H9 (cell line): ENCODE data around the gene DENND1C. TPM values are rescaled to one million over a fixed set of nuclear protein-coding genes. Genes with fewer than 3 reads are reported as not detected.

Experiments used
- DNase-seq: peaks from one replicate; pipeline ENCODE4 v3.0.0-alpha.2; 2017
- H2AFZ ChIP-seq: one replicate; pipeline ENCODE4 v1.6.1; 2013; ENCODE audit warnings: mild to moderate bottlenecking, low read length, control low read depth, moderate library complexity
- H2AK5ac ChIP-seq: 2 replicates; pipeline ENCODE4 v1.6.1; 2013; ENCODE audit warnings: low read length, control low read depth, mixed read lengths; ENCODE audit not compliant: insufficient read length
- H2BK120ac ChIP-seq: one replicate; pipeline ENCODE4 v1.6.1; 2013; ENCODE audit warnings: low read depth, mild to moderate bottlenecking, low read length, control low read depth, inconsistent platforms; ENCODE audit not compliant: poor library complexity, severe bottlenecking
- H2BK12ac ChIP-seq: 2 replicates; pipeline ENCODE4 v1.6.1; 2013; ENCODE audit warnings: low read length, control low read depth, mixed read lengths, low read depth; ENCODE audit not compliant: insufficient read length
- H2BK15ac ChIP-seq: 2 replicates; pipeline ENCODE4 v1.6.1; 2013; ENCODE audit warnings: low read depth, low read length, control low read depth
- H2BK20ac ChIP-seq: one replicate; pipeline ENCODE4 v1.6.1; 2013; ENCODE audit warnings: low read depth, mild to moderate bottlenecking, low read length, control low read depth, inconsistent platforms; ENCODE audit not compliant: poor library complexity, severe bottlenecking
- H2BK5ac ChIP-seq: 2 replicates; pipeline ENCODE4 v1.6.1; 2013; ENCODE audit warnings: low read length, control low read depth, mixed read lengths; ENCODE audit not compliant: insufficient read length
- H3K14ac ChIP-seq: 2 replicates; pipeline ENCODE4 v1.6.1; 2013; ENCODE audit warnings: low read length, control low read depth; ENCODE audit not compliant: insufficient read depth
- H3K18ac ChIP-seq: 2 replicates; pipeline ENCODE4 v1.6.1; 2013; ENCODE audit warnings: low read depth, mild to moderate bottlenecking, mixed read lengths, low read length, control low read depth; ENCODE audit not compliant: insufficient read length
- H3K23ac ChIP-seq: 2 replicates; pipeline ENCODE4 v1.6.1; 2013; ENCODE audit warnings: low read length, control low read depth, mixed read lengths, low read depth; ENCODE audit not compliant: insufficient read length
- H3K23me2 ChIP-seq: 2 replicates; pipeline ENCODE4 v1.6.1; 2013; ENCODE audit warnings: low read depth, mild to moderate bottlenecking, mixed read lengths, low read length, control low read depth; ENCODE audit not compliant: insufficient read length, poor library complexity, severe bottlenecking
- H3K27ac ChIP-seq: 2 replicates; pipeline ENCODE4 v1.5.1; 2013; ENCODE audit warnings: low read length, control low read depth, mixed read lengths, low read depth; ENCODE audit not compliant: insufficient read length
- H3K27me3 ChIP-seq: 2 replicates; pipeline ENCODE4 v1.6.1; 2013; ENCODE audit warnings: low read length, control low read depth, inconsistent platforms; ENCODE audit not compliant: insufficient read depth
- H3K4ac ChIP-seq: 2 replicates; pipeline ENCODE4 v1.6.1; 2013; ENCODE audit warnings: low read depth, mild to moderate bottlenecking, control low read depth, inconsistent platforms, low read length, moderate library complexity
- H3K4me1 ChIP-seq: 2 replicates; pipeline ENCODE4 v1.6.1; 2013; ENCODE audit warnings: low read length, control low read depth, inconsistent platforms; ENCODE audit not compliant: insufficient read depth
- H3K4me2 ChIP-seq: 2 replicates; pipeline ENCODE4 v1.6.1; 2013; ENCODE audit warnings: low read length, control low read depth, mixed read lengths; ENCODE audit not compliant: insufficient read length, insufficient read depth
- H3K56ac ChIP-seq: 2 replicates; pipeline ENCODE4 v1.6.1; 2013; ENCODE audit warnings: low read depth, mild to moderate bottlenecking, mixed read lengths, low read length, control low read depth; ENCODE audit not compliant: insufficient read length
- H3K79me1 ChIP-seq: 2 replicates; pipeline ENCODE4 v1.6.1; 2013; ENCODE audit warnings: low read depth, mild to moderate bottlenecking, moderate library complexity, low read length, control low read depth, inconsistent platforms; ENCODE audit not compliant: insufficient read depth, poor library complexity, severe bottlenecking
- H3K79me2 ChIP-seq: 2 replicates; pipeline ENCODE4 v1.6.1; 2013; ENCODE audit warnings: low read length, control low read depth, inconsistent platforms; ENCODE audit not compliant: insufficient read depth
- H3K9ac ChIP-seq: 2 replicates; pipeline ENCODE4 v1.6.1; 2013; ENCODE audit warnings: low read length, control low read depth, mixed read lengths; ENCODE audit not compliant: insufficient read length; ENCODE audit errors: extremely low read depth
- H3K9me3 ChIP-seq: one replicate; pipeline ENCODE4 v1.6.1; 2013; ENCODE audit warnings: low read depth, low read length, inconsistent platforms; ENCODE audit not compliant: control insufficient read depth
- H3T11ph ChIP-seq: one replicate; pipeline ENCODE4 v1.6.1; 2013; ENCODE audit warnings: mild to moderate bottlenecking, low read length, control low read depth, inconsistent platforms
- H4K20me1 ChIP-seq: one replicate; pipeline ENCODE4 v1.6.1; 2013; ENCODE audit not compliant: control insufficient read depth, insufficient read length, insufficient read depth
- H4K5ac ChIP-seq: 2 replicates; pipeline ENCODE4 v1.6.1; 2013; ENCODE audit warnings: low read depth, mild to moderate bottlenecking, mixed read lengths, low read length, control low read depth; ENCODE audit not compliant: insufficient read length
- H4K8ac ChIP-seq: replicated peaks from 2 replicates; pipeline ENCODE4 v1.6.1; 2013; ENCODE audit warnings: low read length, control low read depth, mixed read lengths, low read depth; ENCODE audit not compliant: insufficient read length
- H4K91ac ChIP-seq: 2 replicates; pipeline ENCODE4 v1.6.1; 2013; ENCODE audit warnings: low read depth, mild to moderate bottlenecking, moderate library complexity, mixed read lengths, low read length, control low read depth; ENCODE audit not compliant: insufficient read length
- H3K27ac Mint-ChIP-seq, 3 experiments: 2 replicates in 2 of 3; 3 replicates in 1 of 3; pipeline ENCODE4 v1.8.0; 2020 to 2021; ENCODE audit warnings: mixed read lengths in 3 of 3, mild to moderate bottlenecking in 1 of 3, moderate library complexity in 1 of 3
- H3K27me3 Mint-ChIP-seq: 2 replicates; pipeline ENCODE4 v1.8.0; 2021; ENCODE audit warnings: low read depth, mild to moderate bottlenecking, moderate library complexity, mixed read lengths
- H3K36me3 Mint-ChIP-seq, 3 experiments: 2 replicates in 2 of 3; 3 replicates in 1 of 3; pipeline ENCODE4 v1.8.0; 2020 to 2021; ENCODE audit warnings: low read depth in 3 of 3, mixed read lengths in 3 of 3; ENCODE audit not compliant: insufficient read depth in 1 of 3
- H3K4me1 Mint-ChIP-seq, 2 experiments: 2 replicates each; pipeline ENCODE4 v1.8.0; 2020; ENCODE audit warnings: mixed read lengths in 2 of 2
- H3K4me3 Mint-ChIP-seq, 2 experiments: 2 replicates in 1 of 2; 3 replicates in 1 of 2; pipeline ENCODE4 v1.8.0; 2020 to 2021; ENCODE audit warnings: mild to moderate bottlenecking in 2 of 2, mixed read lengths in 2 of 2, moderate library complexity in 1 of 2
- H3K9me3 Mint-ChIP-seq, 2 experiments: 2 replicates in 1 of 2; 3 replicates in 1 of 2; pipeline ENCODE4 v1.8.0; 2020; ENCODE audit warnings: mild to moderate bottlenecking in 2 of 2, mixed read lengths in 2 of 2, moderate library complexity in 1 of 2
- WGBS: extraction: QIAGEN DNeasy Blood & Tissue Kit; methylation state at CpG from one replicate; pipeline ENCODE4 v1.1.7; 2013; ENCODE audit warnings: missing lambda C conversion rate, low lambda C conversion rate, mixed read lengths; ENCODE audit not compliant: insufficient read length; ENCODE audit errors: extremely low coverage; 5-methylcytosine and 5-hydroxymethylcytosine counted together
- total RNA-seq: library from RNA; stranded (reverse); gene quantifications from 2 replicates; pipeline ENCODE4 v1.2.1, GENCODE V29; 2021
- TF ChIP-seq, protein P1 (sequence below): fragments of 200-600 bp; sonication (generic); conservative IDR thresholded peaks from 3 replicates; pipeline ENCODE4 v1.8.0; 2021; ENCODE audit warnings: antibody characterized with exemption, mild to moderate bottlenecking

The DENND1C gene
- total RNA-seq, 1 experiment from 2014 or later: 2.4 TPM

DNA sequence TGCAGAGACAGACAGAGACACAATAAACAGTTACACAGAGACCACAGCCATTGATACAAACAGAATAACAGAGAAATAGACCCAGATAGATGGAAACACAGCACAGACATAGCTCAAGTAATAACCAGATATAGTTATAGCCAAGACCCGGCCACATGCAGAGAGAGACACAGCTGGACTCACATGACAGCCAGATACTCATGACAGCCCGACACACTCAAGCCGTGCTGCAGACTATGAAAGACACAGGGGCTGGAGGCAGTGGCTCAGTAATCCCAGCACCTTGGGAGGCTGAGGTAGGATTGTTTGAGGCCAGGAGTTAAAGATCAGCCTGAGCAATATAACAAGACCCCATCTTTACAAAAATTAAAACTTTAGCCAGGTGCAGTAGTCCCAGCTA, 1.6 kb upstream of the DENND1C start:
- H3K14ac ChIP-seq: no peak overlapping the region
- no peak overlapping the region for H3K23ac ChIP-seq
- WGBS: no CpG with 5 or more reads among the region's 3 CpGs
- H3K56ac ChIP-seq: no peak overlapping the region
- no peak overlapping the region for H2BK5ac ChIP-seq
- H3K9ac ChIP-seq: no peak overlapping the region
- no peak overlapping the region for H4K5ac ChIP-seq
- H4K91ac ChIP-seq: no peak overlapping the region
- H3K18ac ChIP-seq: no peak overlapping the region
- no peaks in the 10 kb centered on the region for H4K20me1 ChIP-seq
- no peak overlapping the region for H2BK15ac ChIP-seq
- H3K79me2 ChIP-seq: no peaks in the 10 kb centered on the region
- H3K27ac ChIP-seq: no peak overlapping the region
- DNase-seq: no peak
- Mint-ChIP-seq H3K27me3 (peaks cover 6% of the 10 kb centered on the region), H3K36me3 (no peaks in the 10 kb centered on the region), H3K9me3 (no peaks in the 10 kb centered on the region), H3K27ac (no peak overlapping the region), H3K4me1 (peaks cover 9 to 15% of the 10 kb centered on the region in 2 experiments), H3K4me3 (no peak overlapping the region)
- H2BK120ac ChIP-seq: no peak overlapping the region
- no peak overlapping the region for H3K4me2 ChIP-seq
- no peak overlapping the region for H2BK20ac ChIP-seq
- H2AK5ac ChIP-seq: no peak overlapping the region
- H3K9me3 ChIP-seq: no peaks in the 10 kb centered on the region
- H4K8ac ChIP-seq: no peak overlapping the region
- TF ChIP-seq, protein P1, sequence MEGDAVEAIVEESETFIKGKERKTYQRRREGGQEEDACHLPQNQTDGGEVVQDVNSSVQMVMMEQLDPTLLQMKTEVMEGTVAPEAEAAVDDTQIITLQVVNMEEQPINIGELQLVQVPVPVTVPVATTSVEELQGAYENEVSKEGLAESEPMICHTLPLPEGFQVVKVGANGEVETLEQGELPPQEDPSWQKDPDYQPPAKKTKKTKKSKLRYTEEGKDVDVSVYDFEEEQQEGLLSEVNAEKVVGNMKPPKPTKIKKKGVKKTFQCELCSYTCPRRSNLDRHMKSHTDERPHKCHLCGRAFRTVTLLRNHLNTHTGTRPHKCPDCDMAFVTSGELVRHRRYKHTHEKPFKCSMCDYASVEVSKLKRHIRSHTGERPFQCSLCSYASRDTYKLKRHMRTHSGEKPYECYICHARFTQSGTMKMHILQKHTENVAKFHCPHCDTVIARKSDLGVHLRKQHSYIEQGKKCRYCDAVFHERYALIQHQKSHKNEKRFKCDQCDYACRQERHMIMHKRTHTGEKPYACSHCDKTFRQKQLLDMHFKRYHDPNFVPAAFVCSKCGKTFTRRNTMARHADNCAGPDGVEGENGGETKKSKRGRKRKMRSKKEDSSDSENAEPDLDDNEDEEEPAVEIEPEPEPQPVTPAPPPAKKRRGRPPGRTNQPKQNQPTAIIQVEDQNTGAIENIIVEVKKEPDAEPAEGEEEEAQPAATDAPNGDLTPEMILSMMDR: no peak
- H3K79me1 ChIP-seq: no peaks in the 10 kb centered on the region
- no peak overlapping the region for H2BK12ac ChIP-seq
- no peaks in the 10 kb centered on the region for H3K4me1 ChIP-seq
- no peaks in the 10 kb centered on the region for H3K23me2 ChIP-seq
- H2AFZ ChIP-seq: no peak overlapping the region
- no peak overlapping the region for H3K4ac ChIP-seq
- H3K27me3 ChIP-seq: no peaks in the 10 kb centered on the region
- no peak overlapping the region for H3T11ph ChIP-seq
